WERI-Rb-1 (cell line): ENCODE results near the gene STAG3.
"Not testable (repeated sequence)": the region's sequence is repeated elsewhere in the genome, so short reads cannot be mapped to it uniquely, and the experiment has no call there.

Source experiments
- DNase-seq: peaks from one replicate; pipeline ENCODE4 v3.0.0-alpha.2; 2020
- H3K27ac ChIP-seq: fragments of 250-450 bp; sonication (Bioruptor Pico); 2 replicates; pipeline ENCODE4 v1.5.1; 2020; ENCODE audit warnings: mild to moderate bottlenecking, moderate library complexity
- H3K27me3 ChIP-seq: fragments of 250-450 bp; sonication (Bioruptor Pico); 2 replicates; pipeline ENCODE4 v1.5.1; 2021; ENCODE audit warnings: mild to moderate bottlenecking, low read depth, moderate library complexity; ENCODE audit not compliant: insufficient read depth, severe bottlenecking
- H3K36me3 ChIP-seq: fragments of 250-450 bp; sonication (Bioruptor Pico); 2 replicates; pipeline ENCODE4 v1.5.1; 2020; ENCODE audit warnings: mild to moderate bottlenecking, moderate library complexity
- H3K4me3 ChIP-seq: 2 replicates; pipeline ENCODE4 v1.5.1; 2011; ENCODE audit warnings: low read depth, mild to moderate bottlenecking, control low read depth, low read length
- H3K9me3 ChIP-seq: fragments of 250-450 bp; sonication (Bioruptor Pico); 2 replicates; pipeline ENCODE4 v1.5.1; 2021; ENCODE audit warnings: mild to moderate bottlenecking, moderate library complexity; ENCODE audit not compliant: severe bottlenecking
- TF ChIP-seq, protein P1 (sequence below): IDR thresholded peaks from 2 replicates; pipeline ENCODE4 v1.5.1; 2011; ENCODE audit warnings: low read depth, mild to moderate bottlenecking, control low read depth, inconsistent platforms, low read length

STAG3 gene

DNA sequence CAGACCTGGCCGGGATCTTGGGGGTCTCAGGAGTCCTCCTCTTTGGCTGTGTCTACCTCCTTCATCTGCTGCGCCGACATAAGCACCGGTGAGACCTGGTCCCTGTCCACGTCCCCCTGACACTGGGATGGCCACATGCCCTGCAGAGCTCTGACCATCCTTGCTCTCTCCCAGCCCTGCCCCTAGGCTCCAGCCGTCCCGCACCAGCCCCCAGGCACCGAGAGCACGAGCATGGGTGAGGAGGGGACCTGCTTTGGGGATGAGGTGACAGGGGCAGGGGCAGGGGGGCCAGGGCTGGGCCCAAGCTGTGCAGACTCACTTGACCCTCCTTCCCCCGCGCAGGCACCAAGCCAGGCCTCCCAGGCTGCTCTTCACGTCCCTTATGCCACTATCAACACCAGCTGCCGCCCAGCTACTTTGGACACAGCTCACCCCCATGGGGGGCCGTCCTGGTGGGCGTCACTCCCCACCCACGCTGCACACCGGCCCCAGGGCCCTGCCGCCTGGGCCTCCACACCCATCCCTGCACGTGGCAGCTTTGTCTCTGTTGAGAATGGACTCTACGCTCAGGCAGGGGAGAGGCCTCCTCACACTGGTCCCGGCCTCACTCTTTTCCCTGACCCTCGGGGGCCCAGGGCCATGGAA, 43.0 kb downstream of the STAG3 start:
- H3K36me3 ChIP-seq, result no peaks in the 10 kb centered on the region; the same call in 1 of the 2 replicates
- H3K4me3 ChIP-seq, result no peak overlapping the region
- H3K9me3 ChIP-seq, result no peaks in the 10 kb centered on the region
- no peaks in the 10 kb centered on the region for H3K27me3 ChIP-seq
- TF ChIP-seq, protein P1, sequence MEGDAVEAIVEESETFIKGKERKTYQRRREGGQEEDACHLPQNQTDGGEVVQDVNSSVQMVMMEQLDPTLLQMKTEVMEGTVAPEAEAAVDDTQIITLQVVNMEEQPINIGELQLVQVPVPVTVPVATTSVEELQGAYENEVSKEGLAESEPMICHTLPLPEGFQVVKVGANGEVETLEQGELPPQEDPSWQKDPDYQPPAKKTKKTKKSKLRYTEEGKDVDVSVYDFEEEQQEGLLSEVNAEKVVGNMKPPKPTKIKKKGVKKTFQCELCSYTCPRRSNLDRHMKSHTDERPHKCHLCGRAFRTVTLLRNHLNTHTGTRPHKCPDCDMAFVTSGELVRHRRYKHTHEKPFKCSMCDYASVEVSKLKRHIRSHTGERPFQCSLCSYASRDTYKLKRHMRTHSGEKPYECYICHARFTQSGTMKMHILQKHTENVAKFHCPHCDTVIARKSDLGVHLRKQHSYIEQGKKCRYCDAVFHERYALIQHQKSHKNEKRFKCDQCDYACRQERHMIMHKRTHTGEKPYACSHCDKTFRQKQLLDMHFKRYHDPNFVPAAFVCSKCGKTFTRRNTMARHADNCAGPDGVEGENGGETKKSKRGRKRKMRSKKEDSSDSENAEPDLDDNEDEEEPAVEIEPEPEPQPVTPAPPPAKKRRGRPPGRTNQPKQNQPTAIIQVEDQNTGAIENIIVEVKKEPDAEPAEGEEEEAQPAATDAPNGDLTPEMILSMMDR, result no peak
- DNase-seq, result no peak
- H3K27ac ChIP-seq, result no peak overlapping the region

DNA sequence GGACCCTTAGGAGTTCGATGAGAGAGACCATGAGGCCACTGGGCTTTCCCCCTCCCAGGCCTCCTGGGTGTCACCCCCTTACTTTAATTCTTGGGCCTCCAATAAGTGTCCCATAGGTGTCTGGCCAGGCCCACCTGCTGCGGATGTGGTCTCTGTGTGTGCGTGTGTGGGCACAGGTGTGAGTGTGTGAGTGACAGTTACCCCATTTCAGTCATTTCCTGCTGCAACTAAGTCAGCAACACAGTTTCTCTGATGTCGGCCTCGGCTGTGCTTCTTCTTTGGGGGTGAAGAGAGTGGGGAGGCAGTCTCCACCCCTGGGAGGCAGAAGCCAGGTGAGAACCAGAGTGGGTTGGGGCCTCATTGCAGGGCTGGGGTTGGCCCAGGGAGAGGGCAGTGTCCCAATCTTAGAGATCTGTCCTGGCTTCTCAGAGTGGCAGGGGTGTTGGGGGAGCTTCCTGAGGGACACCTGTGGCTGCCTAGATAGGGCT, 43.6 kb downstream of the STAG3 start:
- Histone ChIP-seq H3K4me3 (no peak overlapping the region), H3K27me3 (no peaks in the 10 kb centered on the region), H3K36me3 (no peaks in the 10 kb centered on the region; the same call in 1 of the 2 replicates), H3K27ac (no peak overlapping the region), H3K9me3 (no peaks in the 10 kb centered on the region)
- DNase-seq, result no peak
- TF ChIP-seq, protein P1, result no peak

DNA sequence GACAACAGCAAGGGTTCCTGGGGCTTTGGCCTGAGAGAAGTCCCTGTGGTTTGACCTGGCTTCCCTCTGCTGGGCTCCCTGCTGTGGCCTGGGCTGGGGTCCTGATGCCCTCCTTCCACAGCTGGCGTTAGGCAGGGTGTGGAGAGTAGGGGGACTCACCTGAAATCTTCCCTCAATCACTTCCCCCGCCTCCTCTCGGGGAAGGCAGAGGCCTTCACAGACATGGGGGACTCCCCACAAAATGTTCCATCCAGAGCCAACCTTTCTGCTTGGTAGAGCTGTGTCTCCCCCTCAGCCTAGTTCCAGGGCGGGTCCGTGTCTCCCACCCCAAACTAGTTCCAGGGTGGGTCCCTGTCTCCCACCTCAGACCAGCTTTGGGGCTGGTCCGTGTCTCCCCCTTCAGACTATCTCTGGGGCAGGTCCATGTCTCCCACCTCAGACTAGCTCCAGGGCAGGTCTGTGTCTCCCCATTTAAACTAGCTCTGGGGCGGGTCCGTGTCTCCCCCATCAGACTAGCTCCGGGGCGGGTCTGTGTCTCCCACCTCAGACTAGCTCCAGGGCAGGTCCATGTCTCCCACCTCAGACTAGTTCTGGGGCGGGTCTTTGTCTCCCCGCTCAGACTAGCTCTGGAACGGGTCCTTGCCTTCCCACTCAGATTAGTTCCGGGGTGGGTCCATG, 44.2 kb downstream of the STAG3 start:
- no peaks in the 10 kb centered on the region; the same call in 1 of the 2 replicates for H3K36me3 ChIP-seq
- H3K27me3 ChIP-seq, result no peaks in the 10 kb centered on the region
- H3K9me3 ChIP-seq, result no peaks in the 10 kb centered on the region
- TF ChIP-seq, protein P1, result no peak
- H3K27ac ChIP-seq, result no peak overlapping the region
- no peak for DNase-seq
- no peak overlapping the region for H3K4me3 ChIP-seq

DNA sequence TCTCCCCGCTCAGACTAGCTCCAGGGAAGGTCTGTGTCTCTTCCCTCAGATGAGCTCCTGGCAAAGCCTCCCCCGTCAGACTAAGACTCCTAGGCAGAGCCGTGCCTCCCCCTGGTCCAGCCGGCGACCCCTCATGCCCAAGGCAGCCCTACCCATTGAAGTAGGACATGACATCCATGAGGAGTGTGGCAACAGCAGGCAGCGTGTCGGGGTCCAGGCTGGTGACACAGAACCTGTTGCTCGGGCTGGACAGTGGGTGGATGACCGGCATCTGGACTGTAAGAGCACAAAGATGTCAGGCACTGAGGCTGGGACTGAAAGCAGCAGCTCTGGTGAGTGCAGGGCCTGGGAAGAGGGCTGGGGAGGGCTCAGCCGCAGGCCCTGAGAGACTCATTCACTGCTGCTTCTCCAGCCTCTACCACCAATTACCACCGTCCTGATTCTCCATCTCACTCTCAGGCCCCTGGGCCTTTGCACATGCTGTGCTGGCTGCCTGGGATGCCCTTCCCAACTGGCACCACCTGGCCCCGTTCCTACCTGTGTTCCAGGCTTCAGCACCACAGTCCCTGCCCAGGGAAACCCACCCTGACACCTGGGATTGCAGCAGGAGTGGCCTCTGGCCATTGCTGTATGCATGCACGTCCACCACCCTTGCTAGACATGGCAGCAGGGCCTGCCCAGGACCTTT, 44.9 kb downstream of the STAG3 start:
- Histone ChIP-seq H3K27me3 (no peaks in the 10 kb centered on the region), H3K36me3 (no peaks in the 10 kb centered on the region; the same call in 1 of the 2 replicates), H3K27ac (no peak overlapping the region), H3K4me3 (no peak overlapping the region), H3K9me3 (no peaks in the 10 kb centered on the region)
- no peak for DNase-seq
- TF ChIP-seq, protein P1, result no peak

DNA sequence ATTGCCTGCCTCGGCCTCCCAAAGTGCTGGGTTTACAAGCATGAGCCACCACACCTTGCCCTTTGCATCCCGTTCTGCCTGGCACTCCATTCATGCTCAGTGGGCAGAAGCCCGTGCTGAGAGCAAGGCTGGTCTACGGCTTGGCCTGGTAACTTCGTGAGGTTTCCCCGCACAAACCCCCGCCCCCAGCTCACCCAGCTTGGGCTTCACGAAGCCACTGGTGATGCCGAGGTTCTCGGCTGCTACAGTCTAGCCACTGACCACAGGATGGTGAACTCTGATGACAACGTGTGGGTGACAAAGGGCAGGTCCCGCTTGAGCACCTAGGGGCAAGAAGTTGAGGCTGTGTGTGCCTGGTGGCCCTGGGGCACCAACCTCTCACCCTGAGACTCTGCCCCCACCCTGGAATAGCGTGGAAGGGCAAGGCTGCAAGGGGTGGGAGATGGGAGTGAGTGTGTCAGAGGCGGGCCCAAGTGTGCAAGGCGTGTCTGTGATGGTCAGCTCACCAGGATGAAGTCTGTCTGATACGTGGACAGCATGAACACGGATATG, 45.7 kb downstream of the STAG3 start:
- not testable (repeated sequence) for DNase-seq, H3K27ac ChIP-seq, H3K36me3 ChIP-seq, H3K4me3 ChIP-seq, H3K27me3 ChIP-seq, H3K9me3 ChIP-seq

DNA sequence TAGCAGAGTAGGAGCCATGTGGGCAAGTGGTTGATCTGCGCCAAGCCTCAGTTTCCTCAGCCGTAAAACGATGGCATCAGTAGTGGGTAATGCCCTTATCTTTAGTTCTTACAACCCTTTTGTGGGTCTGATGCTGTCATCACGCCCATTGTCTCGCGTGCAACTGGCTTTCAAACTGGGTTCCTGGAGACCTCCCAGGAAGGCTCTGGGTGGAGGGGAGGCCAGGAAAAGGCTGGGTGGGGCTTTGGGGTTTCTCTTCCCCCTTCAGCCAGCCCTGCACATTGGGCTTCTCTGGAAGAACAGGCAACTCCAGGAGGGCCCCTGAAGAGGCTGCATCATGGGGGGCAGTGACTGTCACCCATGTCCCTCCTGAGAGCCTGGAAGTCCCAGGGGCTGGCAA, 47.2 kb downstream of the STAG3 start:
- H3K27me3 ChIP-seq, H3K9me3 ChIP-seq, H3K27ac ChIP-seq, H3K36me3 ChIP-seq, DNase-seq, H3K4me3 ChIP-seq: not testable (repeated sequence)

DNA sequence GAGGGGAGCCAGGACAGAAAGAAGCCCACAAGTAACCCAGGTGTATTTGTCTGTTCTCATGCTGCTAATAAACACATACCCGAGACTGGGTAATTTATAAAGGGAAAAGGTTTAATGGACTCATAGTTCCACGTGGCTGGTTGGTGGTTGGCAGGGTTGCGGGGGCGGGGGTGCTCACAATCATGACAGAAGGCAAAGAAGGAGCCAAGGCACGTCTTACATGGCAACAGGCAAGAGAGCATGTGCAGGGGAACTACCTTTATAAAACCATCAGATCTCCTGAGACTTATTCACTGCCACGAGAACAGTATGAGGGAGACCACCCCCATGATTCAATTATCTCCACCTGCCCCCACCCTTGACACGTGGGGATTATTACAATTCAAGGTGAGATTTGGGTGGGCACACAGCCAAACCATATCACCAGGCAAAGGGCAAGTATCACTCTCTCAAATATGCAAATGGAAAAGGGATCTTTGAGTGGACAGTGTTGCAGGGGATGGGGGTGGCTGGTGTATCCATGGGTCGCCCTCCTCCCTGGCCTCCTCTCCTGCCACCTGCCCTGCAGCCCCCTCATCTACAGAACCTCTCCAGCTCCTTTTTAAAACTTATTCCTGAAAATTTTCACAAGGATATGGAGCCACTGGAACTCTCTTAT, 57.1 kb downstream of the STAG3 start:
- H3K36me3 ChIP-seq, H3K9me3 ChIP-seq, H3K27me3 ChIP-seq, DNase-seq, H3K4me3 ChIP-seq, H3K27ac ChIP-seq: not testable (repeated sequence)

DNA sequence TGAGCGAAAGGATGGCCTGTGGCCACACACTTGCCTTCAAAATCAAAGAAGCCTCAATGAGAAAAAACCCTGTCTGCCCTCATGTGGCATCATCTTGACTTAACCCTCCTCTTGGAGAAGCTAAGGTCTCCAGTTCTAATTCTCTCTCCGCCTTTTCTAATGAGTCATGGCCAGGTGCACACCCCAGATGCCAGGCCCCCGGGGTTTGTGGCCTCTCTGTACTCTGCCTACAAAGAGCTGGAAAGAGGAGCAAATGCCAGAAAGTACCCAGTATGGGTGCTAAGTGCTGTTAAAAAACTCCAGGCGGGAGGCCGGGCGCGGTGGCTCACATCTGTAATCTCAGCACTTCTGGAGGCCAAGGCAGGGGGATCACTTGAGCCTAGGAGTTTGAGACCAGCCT, 62.3 kb downstream of the STAG3 start:
- H3K36me3 ChIP-seq, H3K27ac ChIP-seq, H3K27me3 ChIP-seq, H3K9me3 ChIP-seq, DNase-seq, H3K4me3 ChIP-seq: not testable (repeated sequence)

DNA sequence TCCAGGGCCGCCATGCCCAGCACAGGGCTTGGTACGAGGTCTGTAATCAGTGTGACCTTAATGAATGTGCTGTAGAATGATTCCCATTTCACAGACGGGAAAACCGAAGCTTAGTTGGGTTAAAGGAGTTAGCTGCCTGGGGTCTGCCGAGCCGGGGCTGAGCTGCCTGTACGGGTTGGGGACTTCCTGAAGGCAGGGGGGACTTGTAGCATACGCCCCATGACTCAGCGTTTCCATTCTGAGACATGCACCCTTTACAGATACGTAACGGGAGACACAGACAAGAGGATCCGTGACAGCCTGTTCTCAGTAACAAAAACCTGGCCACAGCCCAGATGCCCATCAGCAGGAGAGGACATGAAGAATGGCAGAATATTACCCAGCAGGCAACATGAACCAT, 65.7 kb downstream of the STAG3 start:
- H3K27me3 ChIP-seq, DNase-seq, H3K27ac ChIP-seq, H3K4me3 ChIP-seq, H3K36me3 ChIP-seq, H3K9me3 ChIP-seq: not testable (repeated sequence)
